ENCODE measurements around the gene MAML3. TPM values are rescaled to one million over a fixed set of nuclear protein-coding genes. Genes with fewer than 3 reads are reported as not detected.

MAML3 gene
- total and polyA plus RNA-seq, 8 donors: 1.7 to 20.3 (median 8.4) TPM

DNA sequence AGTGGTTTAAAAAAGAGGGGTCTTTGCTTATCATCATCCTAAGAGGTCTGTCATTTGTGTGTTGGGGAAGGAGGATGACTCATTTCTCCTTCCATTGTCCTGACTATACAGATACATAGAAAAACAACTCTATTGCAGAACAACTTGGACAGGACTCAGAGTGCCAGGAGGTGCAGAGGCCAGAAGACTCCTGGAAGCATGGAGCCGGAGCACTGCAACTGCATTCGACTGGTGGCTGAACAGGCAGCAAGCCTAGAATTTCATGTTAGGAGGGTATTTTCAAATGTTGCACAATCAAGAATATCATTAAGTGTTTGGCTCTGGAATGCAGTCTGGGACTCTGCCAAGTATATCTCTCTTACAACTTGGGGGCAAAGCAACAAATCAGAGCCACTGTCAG is 35.0 kb upstream of the MAML3 start:
- intact Hi-C loops (cut with DNase I; ENCODE audit: low total_unique reads): no loop called here
- H3K36me3 ChIP-seq: no peaks in the 10 kb centered on the region
- H3K27me3 ChIP-seq: no peaks in the 10 kb centered on the region
- peak in 1 of 2 donors; percentile 20 for DNase-seq
- no peaks in the 10 kb centered on the region for H3K9me3 ChIP-seq
- TF ChIP-seq POLR2A (IDR thresholded peaks at IDR 0.05) (no peak), POLR2AphosphoS5 (IDR thresholded peaks at IDR 0.05) (no peak), EP300 (IDR thresholded peaks at IDR 0.05) (no peak)
- TF ChIP-seq, protein P1, sequence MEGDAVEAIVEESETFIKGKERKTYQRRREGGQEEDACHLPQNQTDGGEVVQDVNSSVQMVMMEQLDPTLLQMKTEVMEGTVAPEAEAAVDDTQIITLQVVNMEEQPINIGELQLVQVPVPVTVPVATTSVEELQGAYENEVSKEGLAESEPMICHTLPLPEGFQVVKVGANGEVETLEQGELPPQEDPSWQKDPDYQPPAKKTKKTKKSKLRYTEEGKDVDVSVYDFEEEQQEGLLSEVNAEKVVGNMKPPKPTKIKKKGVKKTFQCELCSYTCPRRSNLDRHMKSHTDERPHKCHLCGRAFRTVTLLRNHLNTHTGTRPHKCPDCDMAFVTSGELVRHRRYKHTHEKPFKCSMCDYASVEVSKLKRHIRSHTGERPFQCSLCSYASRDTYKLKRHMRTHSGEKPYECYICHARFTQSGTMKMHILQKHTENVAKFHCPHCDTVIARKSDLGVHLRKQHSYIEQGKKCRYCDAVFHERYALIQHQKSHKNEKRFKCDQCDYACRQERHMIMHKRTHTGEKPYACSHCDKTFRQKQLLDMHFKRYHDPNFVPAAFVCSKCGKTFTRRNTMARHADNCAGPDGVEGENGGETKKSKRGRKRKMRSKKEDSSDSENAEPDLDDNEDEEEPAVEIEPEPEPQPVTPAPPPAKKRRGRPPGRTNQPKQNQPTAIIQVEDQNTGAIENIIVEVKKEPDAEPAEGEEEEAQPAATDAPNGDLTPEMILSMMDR (IDR thresholded peaks at IDR 0.05): no peak
- no peak overlapping the region for H3K27ac ChIP-seq
- H3K4me1 ChIP-seq: peaks cover 0 to 16% (median 4%) of the 10 kb centered on the region in 4 donors
- H3K4me3 ChIP-seq: no peak overlapping the region
- 51 to 72% (median 57%) methylated on average over 2 of the region's 2 CpGs for WGBS, 5 donors

DNA sequence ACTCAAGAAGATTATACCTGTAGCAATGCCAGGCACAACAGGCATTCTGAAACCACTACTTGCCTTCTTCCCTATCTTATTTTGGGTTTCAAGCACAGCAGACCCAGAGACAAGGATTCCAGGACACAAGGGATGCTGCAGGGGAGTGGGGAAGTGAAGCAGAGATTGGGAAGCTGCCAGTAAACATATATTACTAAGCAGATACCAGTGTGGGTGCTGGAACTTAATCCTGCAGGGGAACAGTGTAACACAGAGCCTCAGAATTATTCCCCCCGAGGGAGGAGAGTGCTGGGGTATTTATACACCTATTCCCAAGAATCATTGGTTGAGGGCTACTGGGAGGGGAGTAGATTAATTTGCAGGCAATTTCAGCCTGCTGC is 33.3 kb upstream of the MAML3 start:
- WGBS, 5 donors: 77 to 87% (median 81%) methylated on average over 1 of the region's 1 CpG
- Histone ChIP-seq H3K4me1 (peaks cover 0 to 16% (median 4%) of the 10 kb centered on the region in 4 donors), H3K36me3 (no peaks in the 10 kb centered on the region), H3K27ac (peak overlapping the region in 2 of 5 donors; percentile 2 to 60), H3K27me3 (no peaks in the 10 kb centered on the region), H3K9me3 (no peaks in the 10 kb centered on the region), H3K4me3 (no peak overlapping the region)
- TF ChIP-seq, protein P1 (IDR thresholded peaks at IDR 0.05): no peak
- TF ChIP-seq EP300 (IDR thresholded peaks at IDR 0.05): no peak
- intact Hi-C loops (cut with DNase I; ENCODE audit: low total_unique reads): no loop called here
- no peak for DNase-seq

DNA sequence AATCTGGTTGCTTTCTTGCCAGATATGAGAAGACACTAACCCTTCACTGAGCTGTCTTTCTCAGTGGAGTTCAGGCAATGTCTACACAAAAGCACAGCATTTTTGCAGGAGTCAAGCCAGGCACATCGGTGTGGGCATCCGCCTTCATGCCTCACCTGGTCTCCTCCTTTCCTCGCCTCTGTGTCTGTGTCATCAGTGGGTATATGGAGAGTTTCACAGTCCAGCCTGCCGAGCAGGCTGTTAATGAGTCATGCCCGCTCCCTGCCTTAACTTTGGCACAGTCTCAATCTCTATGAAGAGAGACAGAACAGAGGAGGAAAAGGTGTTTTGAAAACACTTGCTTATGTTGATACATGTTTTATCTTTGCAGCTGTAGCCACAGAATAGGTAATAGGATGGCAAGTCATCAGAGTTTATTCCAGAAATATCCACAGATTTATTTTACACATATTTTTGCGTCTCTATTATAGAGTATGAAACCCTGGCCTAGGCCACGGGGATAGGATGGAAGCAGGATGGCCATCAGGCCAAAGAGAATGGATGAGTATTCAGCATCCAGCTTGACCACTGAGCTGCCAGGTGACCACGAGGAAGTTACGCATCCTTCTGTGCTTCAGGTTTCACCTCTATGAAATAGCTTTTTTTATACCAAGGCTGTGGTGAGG is 32.8 kb upstream of the MAML3 start:
- TF ChIP-seq POLR2A (IDR thresholded peaks at IDR 0.05) (no peak), EP300 (IDR thresholded peaks at IDR 0.05) (no peak), POLR2AphosphoS5 (IDR thresholded peaks at IDR 0.05) (peak in 2 of 3 donors; percentile 13 to 65)
- TF ChIP-seq, protein P1 (IDR thresholded peaks at IDR 0.05): no peak
- intact Hi-C loops (cut with DNase I; ENCODE audit: low total_unique reads): no loop called here
- DNase-seq: peak; percentile 50 to 68
- Histone ChIP-seq H3K36me3 (no peaks in the 10 kb centered on the region), H3K9me3 (no peaks in the 10 kb centered on the region), H3K4me1 (peaks cover 0 to 16% (median 4%) of the 10 kb centered on the region in 4 donors), H3K4me3 (no peak overlapping the region), H3K27ac (peak overlapping the region in 2 of 5 donors; percentile 2 to 60), H3K27me3 (no peaks in the 10 kb centered on the region)
- WGBS, 5 donors: 58 to 69% (median 61%) methylated on average over 9 of the region's 9 CpGs

DNA sequence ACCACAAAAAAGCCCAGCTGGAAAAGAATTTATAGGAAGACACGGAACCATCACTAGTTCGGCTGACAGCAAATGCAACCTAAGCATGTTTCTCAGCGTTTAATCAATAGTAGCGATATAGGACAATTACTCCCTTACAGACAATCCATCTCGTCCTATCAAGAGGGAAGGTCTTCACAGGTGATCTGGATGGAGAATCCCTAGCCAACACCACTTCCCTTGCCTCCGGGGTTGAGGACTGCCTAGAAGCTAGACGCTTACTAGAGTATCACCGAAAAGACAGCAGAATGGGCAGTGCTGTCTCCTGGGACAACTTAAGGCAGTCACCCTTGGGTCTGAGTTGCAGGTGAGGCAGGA is 32.1 kb upstream of the MAML3 start:
- Histone ChIP-seq H3K27ac (peak overlapping the region in 1 of 5 donors; percentile 60), H3K27me3 (no peaks in the 10 kb centered on the region), H3K9me3 (no peaks in the 10 kb centered on the region), H3K4me3 (no peak overlapping the region), H3K36me3 (no peaks in the 10 kb centered on the region), H3K4me1 (peaks cover 0 to 16% (median 4%) of the 10 kb centered on the region in 4 donors)
- intact Hi-C loops (cut with DNase I; ENCODE audit: low total_unique reads): no loop called here
- WGBS, 5 donors: 93 to 96% (median 93%) methylated on average over 8 of the region's 8 CpGs
- TF ChIP-seq POLR2AphosphoS5 (IDR thresholded peaks at IDR 0.05) (no peak), POLR2A (IDR thresholded peaks at IDR 0.05) (no peak), EP300 (IDR thresholded peaks at IDR 0.05) (no peak)
- TF ChIP-seq, protein P1 (IDR thresholded peaks at IDR 0.05): no peak
- DNase-seq: no peak
